ENCODE results near the gene ZIM2.

DNA sequence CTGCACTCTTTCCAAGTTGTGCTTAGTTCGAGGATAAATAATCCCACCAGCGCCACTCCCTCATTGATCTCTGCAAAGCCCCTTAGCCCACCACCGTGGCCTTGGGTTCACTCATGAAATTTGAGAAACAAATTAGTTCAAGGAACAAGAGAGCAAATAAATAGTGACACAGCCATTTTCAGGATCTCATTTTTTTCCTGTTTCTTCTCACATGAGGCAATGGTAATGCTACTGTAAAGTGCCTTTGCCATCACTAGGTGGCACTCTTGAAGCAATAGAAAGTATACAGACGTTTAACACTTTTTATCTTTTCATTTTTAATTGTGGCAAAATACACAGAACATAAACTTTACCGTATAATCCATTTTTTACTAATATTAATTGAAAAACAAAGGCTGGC is 92.1 kb downstream of the ZIM2 start:
- TF ChIP-seq, protein P1, sequence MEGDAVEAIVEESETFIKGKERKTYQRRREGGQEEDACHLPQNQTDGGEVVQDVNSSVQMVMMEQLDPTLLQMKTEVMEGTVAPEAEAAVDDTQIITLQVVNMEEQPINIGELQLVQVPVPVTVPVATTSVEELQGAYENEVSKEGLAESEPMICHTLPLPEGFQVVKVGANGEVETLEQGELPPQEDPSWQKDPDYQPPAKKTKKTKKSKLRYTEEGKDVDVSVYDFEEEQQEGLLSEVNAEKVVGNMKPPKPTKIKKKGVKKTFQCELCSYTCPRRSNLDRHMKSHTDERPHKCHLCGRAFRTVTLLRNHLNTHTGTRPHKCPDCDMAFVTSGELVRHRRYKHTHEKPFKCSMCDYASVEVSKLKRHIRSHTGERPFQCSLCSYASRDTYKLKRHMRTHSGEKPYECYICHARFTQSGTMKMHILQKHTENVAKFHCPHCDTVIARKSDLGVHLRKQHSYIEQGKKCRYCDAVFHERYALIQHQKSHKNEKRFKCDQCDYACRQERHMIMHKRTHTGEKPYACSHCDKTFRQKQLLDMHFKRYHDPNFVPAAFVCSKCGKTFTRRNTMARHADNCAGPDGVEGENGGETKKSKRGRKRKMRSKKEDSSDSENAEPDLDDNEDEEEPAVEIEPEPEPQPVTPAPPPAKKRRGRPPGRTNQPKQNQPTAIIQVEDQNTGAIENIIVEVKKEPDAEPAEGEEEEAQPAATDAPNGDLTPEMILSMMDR (IDR thresholded peaks at IDR 0.05): peak; percentile 18 to 52 (median 35)
- TF ChIP-seq POLR2A (IDR thresholded peaks at IDR 0.05) (no peak), EP300 (IDR thresholded peaks at IDR 0.05; ENCODE audit: low read depth) (no peak)

Data from transverse colon (tissue), 3 donors.